ENCODE results near the gene ALOXE3. TPM values are rescaled to one million over a fixed set of nuclear protein-coding genes. Genes with fewer than 3 reads are reported as not detected.

Gene ALOXE3
- total and polyA plus RNA-seq, 2 donors: 1.2 TPM; not detected in 1

DNA sequence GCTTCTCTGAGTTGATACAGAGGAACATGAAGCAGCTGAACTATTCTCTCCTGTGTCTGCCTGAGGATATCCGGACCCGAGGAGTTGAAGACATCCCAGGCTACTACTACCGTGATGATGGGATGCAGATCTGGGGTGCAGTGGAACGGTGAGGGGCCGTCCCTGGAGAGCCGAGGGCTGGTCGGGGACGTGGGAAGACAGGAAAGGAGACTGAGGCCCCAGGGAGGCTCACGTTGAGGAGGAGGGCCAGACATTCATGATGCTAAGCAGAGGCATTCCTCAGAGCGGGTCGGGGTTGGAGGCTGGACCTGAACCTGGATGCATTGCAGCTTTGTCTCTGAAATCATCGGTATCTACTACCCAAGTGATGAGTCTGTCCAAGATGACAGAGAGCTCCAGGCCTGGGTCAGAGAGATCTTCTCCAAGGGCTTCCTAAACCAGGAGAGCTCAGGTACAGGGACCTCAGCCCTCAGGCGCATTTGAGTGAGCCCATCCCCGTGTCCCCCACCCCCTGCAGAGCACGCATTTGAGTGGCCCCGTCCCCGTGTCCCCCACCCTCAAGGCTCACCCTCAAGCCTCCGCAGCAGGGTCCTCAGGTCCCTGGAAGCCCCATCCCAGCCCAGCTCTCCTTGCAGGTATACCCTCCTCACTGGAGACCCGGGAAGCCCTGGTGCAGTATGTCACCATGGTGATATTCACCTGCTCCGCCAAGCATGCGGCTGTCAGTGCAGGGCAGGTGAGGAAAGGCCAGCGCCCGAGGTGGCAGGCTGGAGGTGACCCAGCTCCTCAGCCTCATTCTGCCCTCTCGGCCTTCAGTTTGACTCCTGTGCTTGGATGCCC, 71.2 kb downstream of the ALOXE3 start:
- Histone ChIP-seq H3K4me3 (ENCODE audit: low read length in 2 of 2) (no peak overlapping the region), H3K4me1 (ENCODE audit: control insufficient read depth in 2 of 2, insufficient read depth in 2 of 2, low read length in 2 of 2) (no peaks in the 10 kb centered on the region), H3K27ac (ENCODE audit: low read depth in 1 of 2, low read length in 1 of 2) (no peak overlapping the region), H3K27me3 (ENCODE audit: control insufficient read depth in 2 of 2, insufficient read depth in 1 of 2, low read length in 1 of 2) (peaks cover 0 to 4% of the 10 kb centered on the region in 2 donors), H3K9me3 (ENCODE audit: control insufficient read depth in 2 of 2, insufficient read depth in 1 of 2, low read length in 1 of 2) (no peaks in the 10 kb centered on the region), H3K36me3 (ENCODE audit: control insufficient read depth in 2 of 2, insufficient read depth in 2 of 2, low read length in 1 of 2) (no peaks in the 10 kb centered on the region)
- 95% methylated on average over 24 of the region's 24 CpGs for WGBS
- no peak for DNase-seq (ENCODE audit: low read depth in 6 of 9, low spot score in 9 of 9)

DNA sequence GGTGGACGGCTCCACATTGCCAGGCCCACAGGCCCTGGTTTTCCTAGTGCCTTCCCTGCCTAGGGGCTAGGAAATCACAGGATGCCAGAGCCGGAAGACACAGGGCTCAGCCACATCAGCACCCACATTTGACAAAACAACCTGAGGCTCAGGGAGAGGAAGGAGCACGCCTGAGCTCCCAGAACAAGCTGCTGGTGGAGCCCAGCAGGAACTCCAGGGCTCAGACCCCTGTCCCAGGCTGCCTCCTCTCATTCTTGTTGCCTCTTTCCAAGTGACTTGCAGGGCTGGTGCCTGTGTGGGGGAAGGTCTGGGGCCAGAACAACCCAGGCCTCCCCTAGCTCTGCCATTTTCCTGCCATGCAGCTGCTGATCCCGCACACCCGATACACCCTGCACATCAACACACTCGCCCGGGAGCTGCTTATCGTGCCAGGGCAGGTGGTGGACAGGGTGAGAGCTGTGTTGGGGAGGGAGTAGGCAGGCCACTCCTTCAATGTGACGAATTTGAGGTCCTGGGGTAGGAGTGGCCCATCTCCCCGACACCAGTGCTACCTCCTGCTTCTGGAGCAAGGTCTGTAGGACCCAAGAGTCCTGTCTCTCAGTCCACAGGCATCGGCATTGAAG, 71.9 kb downstream of the ALOXE3 start:
- no peak for DNase-seq (ENCODE audit: low read depth in 6 of 9, low spot score in 9 of 9)
- Histone ChIP-seq H3K27ac (ENCODE audit: low read depth in 1 of 2, low read length in 1 of 2) (no peak overlapping the region), H3K27me3 (ENCODE audit: control insufficient read depth in 2 of 2, insufficient read depth in 1 of 2, low read length in 1 of 2) (peaks cover 0 to 4% of the 10 kb centered on the region in 2 donors), H3K9me3 (ENCODE audit: control insufficient read depth in 2 of 2, insufficient read depth in 1 of 2, low read length in 1 of 2) (no peaks in the 10 kb centered on the region), H3K36me3 (ENCODE audit: control insufficient read depth in 2 of 2, insufficient read depth in 2 of 2, low read length in 1 of 2) (no peaks in the 10 kb centered on the region), H3K4me3 (ENCODE audit: low read length in 2 of 2) (no peak overlapping the region), H3K4me1 (ENCODE audit: control insufficient read depth in 2 of 2, insufficient read depth in 2 of 2, low read length in 2 of 2) (no peaks in the 10 kb centered on the region)
- WGBS: 95% methylated on average over 11 of the region's 11 CpGs

Other genes starting within 250 kb of the ALOXE3 start
- gene CHD3, start 229.7 kb downstream of the ALOXE3 start, total RNA-seq: 69.5 TPM
- gene CHD3, start 229.7 kb downstream of the ALOXE3 start, polyA plus RNA-seq: 119 TPM
- gene RNF227, start 202.2 kb downstream of the ALOXE3 start, total RNA-seq: 2.7 TPM
- 5.8 TPM for gene RNF227, start 202.2 kb downstream of the ALOXE3 start, polyA plus RNA-seq
- 1.2 TPM for gene KCNAB3, start 188.7 kb downstream of the ALOXE3 start, total RNA-seq
- gene KCNAB3, start 188.7 kb downstream of the ALOXE3 start, polyA plus RNA-seq: 8.9 TPM
- gene TRAPPC1, start 186.6 kb downstream of the ALOXE3 start, total RNA-seq: 29.0 TPM
- gene TRAPPC1, start 186.6 kb downstream of the ALOXE3 start, polyA plus RNA-seq: 137 TPM
- 18.9 TPM for gene CNTROB, start 186.3 kb downstream of the ALOXE3 start, total RNA-seq
- 39.0 TPM for gene CNTROB, start 186.3 kb downstream of the ALOXE3 start, polyA plus RNA-seq
- 0.05 TPM for gene GUCY2D, start 115.9 kb downstream of the ALOXE3 start, total RNA-seq
- gene GUCY2D, start 115.9 kb downstream of the ALOXE3 start, polyA plus RNA-seq: 0.02 TPM
- 0.24 TPM for gene ALOX15B, start 79.5 kb downstream of the ALOXE3 start, total RNA-seq
- gene ALOX15B, start 79.5 kb downstream of the ALOXE3 start, polyA plus RNA-seq: 5.1 TPM
- gene ALOX12B, start 30.8 kb downstream of the ALOXE3 start, total RNA-seq: 0.42 TPM
- gene ALOX12B, start 30.8 kb downstream of the ALOXE3 start, polyA plus RNA-seq: 5.0 TPM
- gene HES7, start 5.6 kb upstream of the ALOXE3 start, total RNA-seq: not detected
- gene HES7, start 5.6 kb upstream of the ALOXE3 start, polyA plus RNA-seq: 0.75 TPM
- 4.2 TPM for gene PER1, start 33.9 kb upstream of the ALOXE3 start, total RNA-seq
- 71.9 TPM for gene PER1, start 33.9 kb upstream of the ALOXE3 start, polyA plus RNA-seq
- 7.4 TPM for gene VAMP2, start 44.4 kb upstream of the ALOXE3 start, total RNA-seq
- gene VAMP2, start 44.4 kb upstream of the ALOXE3 start, polyA plus RNA-seq: 73.9 TPM
- 71.6 TPM for gene TMEM107, start 57.9 kb upstream of the ALOXE3 start, total RNA-seq
- gene TMEM107, start 57.9 kb upstream of the ALOXE3 start, polyA plus RNA-seq: 21.3 TPM
- gene BORCS6, start 71.7 kb upstream of the ALOXE3 start, total RNA-seq: 8.5 TPM
- 11.4 TPM for gene BORCS6, start 71.7 kb upstream of the ALOXE3 start, polyA plus RNA-seq
- gene AURKB, start 92.1 kb upstream of the ALOXE3 start, total RNA-seq: 58.8 TPM
- 11.3 TPM for gene AURKB, start 92.1 kb upstream of the ALOXE3 start, polyA plus RNA-seq
- 12.0 TPM for gene CTC1, start 129.5 kb upstream of the ALOXE3 start, total RNA-seq
- gene CTC1, start 129.5 kb upstream of the ALOXE3 start, polyA plus RNA-seq: 55.8 TPM
- gene PFAS, start 130.8 kb upstream of the ALOXE3 start, total RNA-seq: 19.6 TPM
- gene PFAS, start 130.8 kb upstream of the ALOXE3 start, polyA plus RNA-seq: 12.8 TPM
- gene RANGRF, start 170.2 kb upstream of the ALOXE3 start, total RNA-seq: 29.0 TPM
- 51.3 TPM for gene RANGRF, start 170.2 kb upstream of the ALOXE3 start, polyA plus RNA-seq
- 0.90 TPM for gene SLC25A35, start 176.9 kb upstream of the ALOXE3 start, total RNA-seq
- gene SLC25A35, start 176.9 kb upstream of the ALOXE3 start, polyA plus RNA-seq: 8.5 TPM
- 0.71 TPM for gene ARHGEF15, start 191.7 kb upstream of the ALOXE3 start, total RNA-seq
- 6.1 TPM for gene ARHGEF15, start 191.7 kb upstream of the ALOXE3 start, polyA plus RNA-seq
- not detected for gene ODF4, start 221.3 kb upstream of the ALOXE3 start, total RNA-seq
- gene ODF4, start 221.3 kb upstream of the ALOXE3 start, polyA plus RNA-seq: 0.05 TPM